ENCODE data around the gene PCDH15.

The PCDH15 gene

DNA sequence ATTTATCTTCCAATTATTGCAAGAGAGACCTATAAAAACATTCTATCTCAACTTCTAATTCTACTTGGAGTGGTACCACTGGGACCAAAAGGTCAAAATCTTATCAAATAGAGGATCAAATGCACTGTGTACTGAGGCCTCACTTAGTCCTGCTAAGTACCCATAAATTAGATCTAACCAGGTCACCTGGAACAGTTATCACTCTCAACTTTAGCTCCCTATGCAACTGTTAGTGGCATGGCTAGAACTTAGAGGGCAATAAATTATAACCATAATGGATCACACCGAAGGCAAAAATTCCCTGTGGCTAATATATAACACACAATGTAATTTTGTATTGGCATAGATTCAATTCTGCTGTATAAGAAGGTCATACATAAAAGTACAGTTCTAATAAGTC is 428.9 kb downstream of the PCDH15 start:
- DNase-seq (ENCODE audit: low spot score): no peak

DNA sequence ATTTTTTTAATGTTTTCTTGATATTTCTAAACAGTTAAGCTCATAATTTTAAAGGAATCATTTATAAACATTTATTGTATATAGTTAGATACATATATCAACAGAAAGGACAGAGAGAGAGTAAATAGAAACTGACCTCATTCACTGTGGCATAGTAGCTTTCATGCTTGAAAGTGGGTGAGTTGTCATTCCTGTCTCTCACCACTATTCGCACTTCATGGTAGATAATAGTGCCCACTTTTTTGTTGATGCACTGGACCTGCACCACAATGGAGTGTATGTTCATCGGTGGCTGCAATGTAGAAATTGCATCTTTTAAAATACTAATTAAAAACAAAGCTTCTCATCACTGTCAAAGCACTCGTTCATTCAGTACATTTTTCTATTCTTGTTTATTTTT is 432.0 kb downstream of the PCDH15 start:
- no peak for DNase-seq (ENCODE audit: low spot score)

DNA sequence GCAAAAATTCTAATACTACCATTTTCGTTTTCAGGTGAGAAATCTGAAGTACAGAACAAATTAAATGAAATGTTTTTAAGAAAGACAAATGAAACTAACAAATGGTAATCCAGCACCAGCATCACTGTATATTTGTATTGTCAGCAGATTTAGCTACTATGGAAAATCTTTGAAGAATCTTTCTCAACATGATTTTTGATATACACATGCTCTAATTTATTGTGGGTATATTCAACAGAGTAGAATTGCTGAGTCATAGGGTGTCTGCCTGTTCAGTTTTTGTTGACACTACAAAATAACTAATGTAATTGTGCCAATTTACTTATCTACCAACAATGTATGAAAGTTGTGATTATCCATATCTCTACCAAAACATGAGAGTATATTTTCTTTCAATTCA is 437.6 kb downstream of the PCDH15 start:
- no peak for DNase-seq (ENCODE audit: low spot score)

DNA sequence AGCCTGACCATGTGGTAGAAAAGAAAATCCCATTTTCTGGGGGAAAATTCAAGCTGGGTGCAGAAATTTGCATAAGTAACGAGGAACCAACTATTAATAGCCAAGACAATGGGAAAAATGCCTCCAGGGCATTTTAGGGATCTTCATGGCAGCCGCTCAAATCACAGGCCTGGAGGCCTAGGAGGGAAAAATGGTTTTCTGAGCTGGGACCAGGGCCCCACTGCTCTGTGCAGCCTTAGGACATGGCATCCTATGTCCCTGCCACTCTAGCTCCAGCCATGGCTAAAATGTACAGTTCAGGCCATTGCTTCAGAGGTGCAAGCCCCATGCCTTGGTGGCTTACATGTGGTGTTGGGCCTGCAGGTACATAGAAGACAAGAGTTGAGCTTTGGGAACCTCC is 459.0 kb downstream of the PCDH15 start:
- DNase-seq (ENCODE audit: low spot score): no peak

DNA sequence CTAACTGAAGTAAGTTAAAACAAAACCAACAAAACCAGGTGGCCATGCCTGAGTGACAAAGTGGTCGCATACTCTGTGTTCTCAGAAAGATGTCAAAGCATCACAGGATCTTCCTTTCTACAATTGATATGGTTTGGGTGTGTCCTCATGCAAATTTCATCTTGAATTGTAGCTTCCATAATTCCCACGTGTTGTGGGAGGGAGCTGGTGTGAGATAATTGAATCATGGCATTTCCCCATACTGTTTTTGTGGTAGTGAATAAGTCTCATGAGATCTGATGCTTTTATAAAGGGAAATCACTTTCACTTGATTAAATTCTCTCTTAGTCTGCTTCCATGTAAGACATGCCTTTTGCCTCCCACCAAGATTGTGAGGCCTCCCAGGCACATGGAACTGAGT is 465.7 kb downstream of the PCDH15 start:
- no peak for DNase-seq (ENCODE audit: low spot score)

DNA sequence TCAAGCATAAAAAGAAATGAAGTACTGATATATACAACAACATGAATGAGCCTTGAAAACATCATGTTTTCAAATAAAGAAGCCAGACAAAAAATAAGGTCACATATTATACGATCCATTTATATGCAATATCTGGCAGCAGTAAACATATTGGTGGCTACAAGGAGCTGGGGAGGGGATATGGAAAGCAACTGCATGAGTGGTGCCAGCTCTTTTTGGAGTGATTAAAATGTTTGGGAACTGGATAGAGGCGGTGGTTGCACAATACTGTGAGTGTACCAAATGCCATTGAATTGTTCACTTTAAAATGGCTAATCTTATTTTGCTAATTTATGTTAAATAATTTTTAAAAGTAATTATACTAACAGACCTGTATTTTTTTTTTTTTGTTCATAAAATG is 481.7 kb downstream of the PCDH15 start:
- DNase-seq (ENCODE audit: low spot score): no peak

DNA sequence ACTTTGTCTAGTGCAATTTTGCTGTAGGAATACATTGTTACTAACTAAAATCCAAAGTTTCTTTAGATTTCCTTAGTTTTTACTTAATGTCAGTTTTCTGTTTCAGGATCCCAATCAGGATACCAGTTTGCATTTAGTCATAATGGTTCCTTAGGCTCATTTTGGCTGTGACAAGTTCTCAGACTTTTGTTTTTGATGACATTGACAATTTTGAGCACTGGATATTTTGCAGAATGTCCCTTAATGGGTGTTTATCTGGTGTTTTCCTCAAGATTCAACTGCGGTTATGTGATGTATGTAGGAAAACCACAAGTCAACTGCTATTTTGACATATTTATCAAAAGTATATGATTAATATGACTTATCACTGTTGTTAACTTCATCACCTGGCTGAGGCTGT is 482.6 kb downstream of the PCDH15 start:
- DNase-seq (ENCODE audit: low spot score): no peak

DNA sequence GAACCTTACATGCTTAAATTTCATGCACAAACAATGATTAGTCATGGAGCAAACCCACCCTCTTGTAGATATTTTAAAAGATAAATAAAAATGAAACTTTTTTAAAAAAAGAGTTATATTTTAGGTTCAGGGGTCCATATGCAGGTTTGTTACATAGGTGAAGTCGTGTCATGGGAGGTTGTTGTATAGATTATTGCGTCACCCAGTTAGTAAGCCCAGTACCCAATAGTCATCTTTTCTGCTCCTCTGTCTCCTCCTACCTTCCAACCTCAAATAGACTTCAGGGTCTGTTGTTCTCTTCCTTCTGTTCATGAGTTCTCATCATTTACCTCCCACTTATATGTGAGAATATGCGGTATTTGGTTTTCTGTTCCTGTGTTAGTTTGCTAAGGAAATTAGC is 486.6 kb downstream of the PCDH15 start:
- DNase-seq (ENCODE audit: low spot score): no peak

DNA sequence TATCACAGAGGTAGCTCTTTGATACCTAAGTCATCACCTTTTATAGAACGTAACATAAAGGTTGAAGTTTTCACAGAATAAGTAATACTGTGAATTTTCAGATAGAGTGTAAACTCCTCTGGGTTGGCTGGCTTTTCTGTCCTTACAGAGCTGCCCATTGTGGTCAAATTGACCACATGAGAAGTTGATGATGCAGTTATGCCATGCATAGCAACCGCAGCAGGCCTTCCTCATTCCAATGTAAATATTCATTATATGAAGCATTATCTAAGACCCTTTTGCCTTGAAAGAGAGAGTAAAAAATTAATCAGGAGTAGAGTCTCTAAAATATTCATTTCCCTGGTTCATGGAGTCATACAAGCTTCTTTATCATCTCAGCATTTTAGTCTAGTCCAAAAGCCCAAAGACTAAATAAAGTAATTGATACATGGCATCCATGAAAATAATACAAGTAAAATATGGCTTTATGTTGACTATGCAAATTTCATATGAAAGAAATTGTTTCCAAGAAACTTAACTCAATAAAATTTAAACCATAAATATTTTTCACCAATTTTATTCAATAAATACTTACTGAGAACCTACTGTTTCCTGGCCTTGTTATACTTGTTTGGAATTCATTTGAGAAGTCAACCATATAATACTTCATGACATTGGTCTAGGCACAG is 516.4 kb downstream of the PCDH15 start:
- DNase-seq (ENCODE audit: low spot score): peak; percentile 73

DNA sequence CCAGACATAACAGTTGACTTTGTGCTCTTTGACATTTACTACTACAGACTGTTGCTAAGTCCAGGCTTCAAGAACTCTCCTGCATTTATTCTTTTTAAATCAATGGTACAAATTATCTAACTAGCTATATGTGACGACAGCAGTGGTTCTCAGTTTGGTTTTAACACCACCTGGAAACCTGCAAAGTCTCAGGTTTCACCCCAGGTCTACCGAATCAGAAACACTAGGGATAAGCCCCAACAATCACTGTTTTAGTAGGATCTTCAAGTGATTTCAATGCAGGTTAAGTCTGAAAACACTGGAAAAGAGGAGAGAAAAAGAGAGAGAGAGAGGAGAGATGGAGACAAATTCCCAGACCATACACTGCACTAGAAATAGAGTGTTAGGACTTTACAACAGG is 519.0 kb downstream of the PCDH15 start:
- no peak for DNase-seq (ENCODE audit: low spot score)

DNA sequence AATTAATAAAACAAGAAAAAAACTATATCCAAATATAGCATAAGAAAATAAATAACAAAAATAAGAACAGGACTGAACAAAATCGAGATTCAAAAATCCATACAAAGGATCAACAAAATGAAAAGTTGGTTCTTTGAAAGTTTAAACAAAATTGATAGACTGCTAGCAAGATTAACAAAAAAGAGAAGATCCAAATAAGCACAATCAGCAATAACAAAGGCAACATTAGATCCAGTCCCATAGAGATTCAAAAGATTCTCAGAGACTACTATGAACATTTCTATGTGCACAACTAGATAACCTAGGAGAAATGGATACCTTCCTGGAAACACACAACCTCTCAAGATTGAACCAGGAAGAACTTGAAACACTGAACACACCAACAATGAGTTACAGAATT is 534.6 kb downstream of the PCDH15 start:
- DNase-seq (ENCODE audit: low spot score): no peak

DNA sequence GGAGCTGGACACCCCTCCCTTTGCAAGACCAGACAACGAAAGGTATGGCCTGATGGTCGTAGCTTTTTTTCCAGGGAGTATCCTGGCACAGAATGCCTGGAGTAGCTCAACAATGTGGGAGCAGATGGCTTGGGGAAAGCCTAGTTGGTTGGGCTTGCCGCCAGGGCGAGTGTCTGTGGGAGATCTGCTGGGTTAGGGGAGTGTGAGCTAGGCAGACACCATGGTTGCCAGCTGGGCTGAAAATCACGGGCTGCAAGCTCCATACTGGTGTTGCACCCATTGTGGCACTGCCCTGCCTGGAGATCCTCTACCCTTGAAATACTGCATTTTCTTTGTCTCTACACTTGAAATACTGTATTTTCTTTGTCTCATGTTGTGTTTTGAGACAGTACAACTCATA is 538.3 kb downstream of the PCDH15 start:
- DNase-seq (ENCODE audit: low spot score): no peak

DNA sequence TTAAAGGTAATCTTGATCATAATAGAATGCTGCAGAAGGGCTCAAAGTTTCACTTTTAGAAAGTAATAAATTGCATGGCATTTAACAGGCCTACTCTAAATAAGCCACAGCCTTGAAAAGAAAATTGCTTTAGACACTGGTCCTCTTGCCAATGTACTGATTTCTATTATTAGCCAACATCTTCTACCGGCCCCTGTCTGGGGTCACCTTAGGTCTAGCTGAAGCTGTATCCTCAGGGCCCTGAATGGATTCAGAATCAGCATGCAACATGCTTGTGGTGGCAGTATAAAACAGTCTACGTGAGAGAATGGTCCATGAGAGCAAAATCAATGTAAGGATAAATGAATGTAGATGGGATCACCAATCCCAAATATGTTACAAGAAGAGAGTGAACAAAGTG is 541.9 kb downstream of the PCDH15 start:
- DNase-seq (ENCODE audit: low spot score): no peak

DNA sequence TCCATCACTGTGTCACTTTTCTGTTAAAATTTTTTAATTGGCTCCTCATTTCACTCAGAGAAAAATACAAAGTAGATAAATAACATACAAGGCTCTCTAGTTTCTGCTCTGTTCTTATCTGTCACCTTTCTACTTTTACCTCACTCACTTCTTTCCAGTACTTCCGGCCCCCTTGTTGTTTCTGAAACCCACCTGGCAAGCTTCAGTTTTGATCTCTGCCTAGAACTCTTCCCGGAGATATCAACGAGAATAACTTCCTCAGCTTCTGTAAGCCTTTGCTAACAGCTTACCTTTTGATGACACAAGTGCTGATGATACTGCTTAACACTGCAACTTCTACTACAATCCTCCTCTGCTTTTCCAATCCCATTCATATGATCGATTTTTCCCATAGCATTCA is 566.2 kb downstream of the PCDH15 start:
- DNase-seq (ENCODE audit: low spot score): no peak

DNA sequence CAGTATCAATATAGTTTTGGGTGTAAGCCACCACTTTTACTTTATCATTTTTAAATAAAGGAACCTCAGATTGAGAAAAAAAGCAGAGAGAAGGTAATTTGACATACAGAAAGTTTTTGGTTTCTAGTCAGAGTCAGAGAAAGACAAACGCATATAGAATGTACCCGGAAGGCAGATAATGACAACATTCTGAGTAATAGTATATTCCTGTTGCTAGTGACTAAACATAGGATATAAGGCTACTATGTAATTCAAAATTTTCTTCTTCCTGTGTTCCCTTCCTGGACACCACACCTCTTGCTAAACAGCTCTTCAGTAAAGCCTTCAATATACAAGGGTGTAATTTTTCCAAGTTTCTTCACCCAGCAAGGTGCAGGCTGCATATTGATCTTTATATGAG is 597.6 kb downstream of the PCDH15 start:
- DNase-seq (ENCODE audit: low spot score): no peak

DNA sequence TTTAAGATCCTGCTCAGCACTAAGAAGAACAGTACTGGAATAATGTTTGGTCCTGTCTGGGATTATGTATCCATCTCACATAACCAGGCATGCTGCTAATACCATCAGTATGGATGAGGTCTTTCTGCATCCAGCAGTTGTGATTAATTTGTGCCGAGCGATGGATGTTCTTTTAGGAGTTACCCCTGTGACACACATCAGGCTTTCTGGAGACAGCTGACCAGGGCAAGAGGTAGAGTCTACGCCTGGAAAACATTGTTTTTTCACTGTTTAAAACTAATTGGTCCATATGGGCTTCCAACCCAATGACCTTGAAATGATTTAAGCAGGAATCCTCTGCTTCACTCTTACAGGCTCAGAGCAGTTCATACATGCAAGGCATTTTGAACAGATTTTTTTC is 603.0 kb downstream of the PCDH15 start:
- no peak for DNase-seq (ENCODE audit: low spot score)

DNA sequence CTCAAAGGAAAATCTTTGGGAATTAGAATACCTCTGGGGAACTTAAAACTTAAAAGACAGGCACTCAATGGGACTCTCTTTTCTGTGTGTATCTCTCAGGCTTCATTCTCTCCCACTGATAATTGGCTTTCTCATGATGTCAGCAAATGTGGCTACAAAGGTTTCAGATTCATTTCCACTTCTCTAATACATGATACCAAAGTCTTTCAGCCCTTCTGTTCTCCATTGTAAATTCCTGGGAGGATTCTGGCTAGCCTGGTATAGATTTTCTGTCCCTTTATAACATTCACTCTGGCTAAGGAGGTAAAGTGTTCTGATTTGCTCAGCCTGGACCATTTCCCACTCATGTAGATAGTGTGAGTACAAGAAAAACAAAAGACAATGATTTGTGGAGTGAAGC is 606.2 kb downstream of the PCDH15 start:
- no peak for DNase-seq (ENCODE audit: low spot score)

DNA sequence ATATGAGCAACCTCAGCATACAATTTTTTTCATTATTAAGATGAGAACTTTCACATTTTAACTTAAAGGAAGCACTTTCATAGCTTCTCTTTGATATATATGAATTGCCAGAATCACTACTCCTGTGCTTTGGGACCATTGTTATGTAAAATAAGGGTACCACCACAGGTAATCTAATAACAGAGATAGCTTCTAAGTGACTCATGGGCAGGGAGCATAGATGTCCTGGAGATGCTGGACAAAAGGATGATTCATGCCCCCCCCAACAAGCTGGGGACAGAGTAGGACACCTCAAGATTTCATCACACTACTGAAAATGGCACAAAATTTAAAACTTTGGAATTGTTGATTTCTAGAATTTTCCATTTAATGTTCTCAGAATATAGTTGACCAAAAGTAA is 641.1 kb downstream of the PCDH15 start:
- no peak for DNase-seq (ENCODE audit: low spot score)

DNA sequence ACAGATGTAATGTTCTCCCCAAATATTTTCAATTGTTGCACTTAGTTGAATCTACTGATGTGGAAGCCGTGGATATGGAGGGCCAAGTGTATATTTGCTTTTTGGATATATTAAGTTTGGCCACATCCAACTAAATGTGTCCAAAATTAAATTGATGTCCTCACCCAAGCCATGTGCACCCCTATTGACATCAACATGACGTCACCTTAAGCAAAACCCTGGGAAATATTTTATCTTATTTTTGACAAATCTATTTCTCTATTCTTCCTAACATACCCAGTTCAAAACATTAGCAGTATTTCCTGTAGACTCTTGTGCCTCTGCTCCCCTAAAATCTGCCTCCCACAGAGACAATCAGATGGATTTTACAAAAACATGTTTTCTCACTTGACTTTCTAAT is 652.5 kb downstream of the PCDH15 start:
- DNase-seq (ENCODE audit: low spot score): no peak

DNA sequence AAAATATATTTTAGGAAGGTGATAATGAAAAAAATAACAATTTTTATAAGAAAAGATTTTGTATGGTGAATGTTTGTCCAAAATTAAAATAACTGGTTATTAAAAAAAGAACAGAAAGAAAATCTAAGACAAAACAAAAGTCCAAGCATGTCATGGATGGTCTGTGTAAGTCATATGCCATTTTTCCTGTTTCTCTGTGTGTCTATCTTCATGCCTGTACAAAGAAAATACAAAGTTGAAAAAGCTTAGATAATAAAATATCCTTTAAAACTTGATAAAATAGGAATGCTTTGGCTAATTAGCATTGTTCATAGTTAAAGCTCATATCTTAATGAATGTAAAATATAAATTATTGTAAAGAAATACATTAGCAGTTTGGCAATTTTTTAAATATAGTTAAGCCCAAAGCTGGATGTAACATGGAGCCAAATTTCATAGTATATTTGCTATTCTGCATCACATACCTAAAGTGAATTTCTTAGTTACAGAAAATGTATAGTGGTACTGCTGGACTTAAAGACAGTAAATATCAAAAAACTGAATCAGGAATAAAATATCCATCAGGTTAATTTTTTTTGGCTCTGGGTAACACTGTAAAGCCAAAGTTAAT is 661.1 kb downstream of the PCDH15 start:
- no peak for DNase-seq (ENCODE audit: low spot score)

DNA sequence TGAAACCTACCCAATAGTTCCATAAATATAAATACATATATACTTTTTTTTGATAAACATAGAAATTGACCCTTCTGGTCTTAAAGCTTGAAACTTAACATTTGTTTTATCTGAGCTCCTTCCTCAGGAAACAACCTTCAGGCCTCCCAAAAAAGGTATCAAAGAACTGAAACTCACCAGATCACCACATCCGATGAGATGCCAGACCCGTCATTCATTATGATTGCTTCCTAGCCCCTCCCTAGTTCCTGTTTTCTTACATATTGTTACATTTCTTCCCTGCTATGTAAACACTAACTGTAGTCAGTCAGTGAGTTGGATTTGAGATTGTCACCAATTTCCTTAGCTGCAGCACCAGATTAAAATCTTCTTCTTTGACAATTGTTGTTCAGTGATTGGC is 663.6 kb downstream of the PCDH15 start:
- DNase-seq (ENCODE audit: low spot score): no peak

DNA sequence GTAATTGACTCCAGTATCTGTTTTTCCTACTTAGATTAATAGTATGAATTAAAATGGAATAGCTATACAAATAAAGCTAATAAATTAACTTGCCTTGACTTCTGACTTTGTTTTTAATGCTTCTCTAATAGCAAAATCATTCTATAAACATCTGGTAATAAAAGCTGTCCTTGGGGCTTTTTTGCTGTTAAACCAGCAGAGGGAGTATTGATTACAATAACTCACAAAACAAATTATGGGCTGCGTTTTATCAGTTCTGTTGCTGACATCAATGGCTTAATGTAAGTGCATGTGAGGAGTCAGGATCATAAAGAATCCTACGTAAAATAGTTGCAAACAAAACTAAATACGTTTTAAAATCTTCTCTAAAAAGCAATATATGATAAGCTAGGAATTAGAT is 667.8 kb downstream of the PCDH15 start:
- peak; percentile 2 for DNase-seq (ENCODE audit: low spot score)

DNA sequence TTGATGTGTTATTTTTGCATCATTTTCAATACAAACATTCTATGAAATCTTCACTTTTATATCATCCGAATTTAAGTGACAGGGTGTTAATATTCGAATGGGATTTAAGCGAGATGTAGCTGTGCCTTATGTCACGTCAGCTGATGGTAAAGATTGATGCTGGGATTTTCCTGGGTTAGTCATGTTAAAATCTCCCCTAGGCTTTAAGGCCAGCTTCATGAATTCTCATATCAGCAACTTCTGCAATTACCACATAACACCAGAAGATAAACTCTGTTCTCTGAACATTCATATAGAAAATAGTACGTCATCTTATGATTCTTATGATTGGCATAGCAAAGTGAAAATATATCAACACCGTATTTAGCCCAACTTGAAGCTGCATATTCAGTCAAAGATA is 669.2 kb downstream of the PCDH15 start:
- no peak for DNase-seq (ENCODE audit: low spot score)

DNA sequence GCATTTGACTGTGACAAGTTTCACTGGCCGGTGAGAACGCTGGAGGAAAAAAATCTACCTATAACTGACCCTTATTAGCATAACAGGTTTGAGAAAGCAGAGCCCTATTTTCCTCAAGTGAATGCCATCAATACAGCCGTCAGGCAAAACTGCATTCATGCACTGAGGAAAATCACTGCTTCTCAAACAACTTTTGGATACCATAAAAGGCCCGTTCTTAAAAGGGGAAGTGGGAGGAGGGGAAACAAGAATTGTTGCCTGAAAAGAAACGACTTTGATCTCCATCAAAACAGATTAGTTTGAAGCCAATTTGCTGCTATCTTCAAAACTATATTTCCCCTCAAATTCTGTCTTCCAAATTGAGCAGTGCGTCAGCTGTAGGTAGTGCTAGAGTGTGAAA is 670.6 kb downstream of the PCDH15 start:
- no peak for DNase-seq (ENCODE audit: low spot score)
